Uterus (tissue), 4 donors: ENCODE measurements around the gene UGT1A4. TPM values are rescaled to one million over a fixed set of nuclear protein-coding genes. Genes with fewer than 3 reads are reported as not detected.

Experiments
- DNase-seq, 2 donors: peaks; one replicate each; pipeline ENCODE4 v3.0.0-alpha.2; 2019 to 2020
- H3K27ac ChIP-seq, 2 donors: fragments of 200-600 bp; sonication (generic); 1 replicate in 1 of 2; 2 replicates in 1 of 2; pipeline ENCODE4 v1.5.1; 2016 to 2018
- H3K27me3 ChIP-seq, 2 donors: fragments of 200-600 bp; sonication (generic); one replicate each; pipeline ENCODE4 v1.5.1; 2018 to 2019; ENCODE audit warnings: control low read depth in 1 of 2
- H3K36me3 ChIP-seq, 2 donors: fragments of 200-600 bp; sonication (generic); one replicate each; pipeline ENCODE4 v1.5.1; 2019; ENCODE audit warnings: control low read depth in 1 of 2
- H3K4me1 ChIP-seq, 2 donors: fragments of 200-600 bp; sonication (generic); one replicate each; pipeline ENCODE4 v1.5.1; 2018 to 2019; ENCODE audit warnings: control low read depth in 1 of 2
- H3K4me3 ChIP-seq, 2 donors: fragments of 200-600 bp; sonication (generic); 1 replicate in 1 of 2; 2 replicates in 1 of 2; pipeline ENCODE4 v1.5.1; 2018 to 2019; ENCODE audit warnings: mild to moderate bottlenecking in 1 of 2
- H3K9me3 ChIP-seq, 2 donors: fragments of 200-600 bp; sonication (generic); one replicate each; pipeline ENCODE4 v1.5.1; 2019; ENCODE audit warnings: control low read depth in 1 of 2
- CTCF ChIP-seq, 4 experiments: fragments of 200-600 bp in 2 of 4; fragments of 450-650 bp in 2 of 4; sonication (generic) in 2 of 4; IDR thresholded peaks; one replicate each; pipeline ENCODE4 v1.5.1; 2016 to 2019; ENCODE audit warnings: antibody characterized with exemption in 4 of 4, mild to moderate bottlenecking in 2 of 4, moderate library complexity in 1 of 4
- POLR2A ChIP-seq, 2 donors: fragments of 450-650 bp; IDR thresholded peaks; one replicate each; pipeline ENCODE4 v1.6.1; 2016; ENCODE audit warnings: antibody characterized with exemption in 2 of 2, mild to moderate bottlenecking in 1 of 2, moderate library complexity in 1 of 2
- intact Hi-C: fragments of 100-400 bp; cut with DNase I; formaldehyde crosslinking; loops from one replicate; pipeline ENCODE4 v1.15.1; 2023; ENCODE audit warnings: low total_unique reads
- total RNA-seq, 4 donors: library from RNA; depleted of rRNA in 3 of 4; stranded (reverse); fragments of >200 nt in 3 of 4; gene quantifications; one replicate each; pipeline versions ENCODE4 v1.1.0 to v1.2.4, GENCODE V29; 2014 to 2023
- donor health status: DM: yes; HTN: yes; CAD: no.

Gene UGT1A4
- total RNA-seq, 4 donors from 2014 or later = not detected

- H3K9me3 ChIP-seq = no peaks in the 10 kb centered on the region
- no peak overlapping the region for H3K27ac ChIP-seq
- intact Hi-C loops = no loop called here
- H3K4me1 ChIP-seq = no peaks in the 10 kb centered on the region
- no peak for TF ChIP-seq CTCF (IDR thresholded peaks at IDR 0.05)
- no peak for TF ChIP-seq POLR2A (IDR thresholded peaks at IDR 0.05)
- H3K4me3 ChIP-seq = no peak overlapping the region
- H3K36me3 ChIP-seq = no peaks in the 10 kb centered on the region
- H3K27me3 ChIP-seq = no peaks in the 10 kb centered on the region
- no peak for DNase-seq
Measured at GRCh38 chr2:233820774-233821105, 102.2 kb downstream of the UGT1A4 start.

- DNase-seq = no peak
- TF ChIP-seq CTCF (IDR thresholded peaks at IDR 0.05) (no peak), POLR2A (IDR thresholded peaks at IDR 0.05) (no peak)
Measured at GRCh38 chr2:233821196-233821595, 102.7 kb downstream of the UGT1A4 start.

GRCh38 chr2:233821709-233822100 is 103.2 kb downstream of the UGT1A4 start:
- Histone ChIP-seq H3K9me3 (no peaks in the 10 kb centered on the region), H3K4me1 (no peaks in the 10 kb centered on the region), H3K36me3 (no peaks in the 10 kb centered on the region), H3K27me3 (no peaks in the 10 kb centered on the region), H3K4me3 (no peak overlapping the region), H3K27ac (no peak overlapping the region)
- no peak for TF ChIP-seq CTCF (IDR thresholded peaks at IDR 0.05)
- TF ChIP-seq POLR2A (IDR thresholded peaks at IDR 0.05) = no peak
- no peak for DNase-seq
- intact Hi-C loops = no loop called here

More at GRCh38 chr2:233821196-233821595, 102.7 kb downstream of the UGT1A4 start:
- Histone ChIP-seq H3K4me1 (no peaks in the 10 kb centered on the region), H3K4me3 (no peak overlapping the region), H3K36me3 (no peaks in the 10 kb centered on the region), H3K9me3 (no peaks in the 10 kb centered on the region), H3K27me3 (no peaks in the 10 kb centered on the region), H3K27ac (no peak overlapping the region)
- intact Hi-C loops = no loop called here

- no peak for DNase-seq
- no peaks in the 10 kb centered on the region for H3K27me3 ChIP-seq
- no peaks in the 10 kb centered on the region for H3K4me1 ChIP-seq
- no peak overlapping the region for H3K27ac ChIP-seq
- TF ChIP-seq POLR2A (IDR thresholded peaks at IDR 0.05) = no peak
- no peak for TF ChIP-seq CTCF (IDR thresholded peaks at IDR 0.05)
- H3K9me3 ChIP-seq = no peaks in the 10 kb centered on the region
- no peak overlapping the region for H3K4me3 ChIP-seq
- no peaks in the 10 kb centered on the region for H3K36me3 ChIP-seq
- intact Hi-C loops = no loop called here
Measured at GRCh38 chr2:233822101-233822771, 103.7 kb downstream of the UGT1A4 start.

Other genes starting within 250 kb of the UGT1A4 start
- 10 to 100 TPM; 14.7 to 60.2 (median 49.5) TPM for gene USP40, start 152.0 kb upstream of the UGT1A4 start, total RNA-seq
- not detected for gene UGT1A8, start 101.1 kb upstream of the UGT1A4 start, total RNA-seq
- not detected for gene UGT1A10, start 82.3 kb upstream of the UGT1A4 start, total RNA-seq
- not detected for gene UGT1A9, start 46.8 kb upstream of the UGT1A4 start, total RNA-seq
- under 1 TPM in 1 of 4 donors, not detected in 3; 0.29 TPM for gene UGT1A7, start 36.8 kb upstream of the UGT1A4 start, total RNA-seq
- gene UGT1A6, start 25.8 kb upstream of the UGT1A4 start, total RNA-seq = not detected
- gene UGT1A5, start 5.8 kb upstream of the UGT1A4 start, total RNA-seq = not detected
- not detected for gene UGT1A3, start 10.3 kb downstream of the UGT1A4 start, total RNA-seq
- gene UGT1A1, start 41.5 kb downstream of the UGT1A4 start, total RNA-seq = not detected
- not detected for gene MROH2A, start 59.6 kb downstream of the UGT1A4 start, total RNA-seq
- 10 to 100 TPM in 1 of 4 donors, not detected in 3; 13.0 TPM for gene HJURP, start 135.8 kb downstream of the UGT1A4 start, total RNA-seq
- under 1 TPM in 1 of 4 donors, not detected in 3; 0.35 TPM for gene TRPM8, start 198.6 kb downstream of the UGT1A4 start, total RNA-seq